Measurements from ENCODE around the gene CAMSAP3. TPM values are rescaled to one million over a fixed set of nuclear protein-coding genes. Genes with fewer than 3 reads are reported as not detected.

The CAMSAP3 gene
- total and polyA plus RNA-seq, 10 of the 15 experiments (the other 5 are each of a cell fraction or from before 2014, with no cell fraction given), result 0.03 to 6.3 (median 0.72) TPM

DNA sequence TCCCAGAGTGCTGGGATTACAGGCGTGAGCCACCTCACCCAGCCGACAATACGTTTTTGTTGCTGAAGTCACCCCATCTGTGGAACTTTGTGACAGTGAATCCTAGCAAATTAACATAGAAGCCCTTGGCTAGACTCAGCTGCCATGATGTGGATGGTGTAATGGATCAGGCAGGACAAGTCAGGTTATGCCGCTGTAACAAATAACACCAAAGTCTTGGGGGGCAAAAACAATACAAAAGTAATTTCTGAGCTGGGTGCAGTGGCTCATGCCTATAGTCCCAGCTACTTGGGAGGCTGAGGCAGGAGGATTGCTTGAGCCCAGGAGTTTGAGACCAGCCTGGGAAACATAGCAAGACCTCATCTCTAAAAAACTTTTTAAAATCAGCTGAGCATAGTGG, 30.8 kb upstream of the CAMSAP3 start:
- ATAC-seq, result no peak

More for the DNA sequence above, 30.8 kb upstream of the CAMSAP3 start:
- SMC1A ChIA-PET (ENCODE audit: uncharacterized antibody, unreplicated experiment), result no interaction called here
- WGBS (ENCODE audit: insufficient coverage, insufficient replicate concordance, low lambda C conversion rate, missing lambda C conversion rate), result 80% methylated on average over 4 of the region's 4 CpGs
- TF ChIP-seq, protein P1, sequence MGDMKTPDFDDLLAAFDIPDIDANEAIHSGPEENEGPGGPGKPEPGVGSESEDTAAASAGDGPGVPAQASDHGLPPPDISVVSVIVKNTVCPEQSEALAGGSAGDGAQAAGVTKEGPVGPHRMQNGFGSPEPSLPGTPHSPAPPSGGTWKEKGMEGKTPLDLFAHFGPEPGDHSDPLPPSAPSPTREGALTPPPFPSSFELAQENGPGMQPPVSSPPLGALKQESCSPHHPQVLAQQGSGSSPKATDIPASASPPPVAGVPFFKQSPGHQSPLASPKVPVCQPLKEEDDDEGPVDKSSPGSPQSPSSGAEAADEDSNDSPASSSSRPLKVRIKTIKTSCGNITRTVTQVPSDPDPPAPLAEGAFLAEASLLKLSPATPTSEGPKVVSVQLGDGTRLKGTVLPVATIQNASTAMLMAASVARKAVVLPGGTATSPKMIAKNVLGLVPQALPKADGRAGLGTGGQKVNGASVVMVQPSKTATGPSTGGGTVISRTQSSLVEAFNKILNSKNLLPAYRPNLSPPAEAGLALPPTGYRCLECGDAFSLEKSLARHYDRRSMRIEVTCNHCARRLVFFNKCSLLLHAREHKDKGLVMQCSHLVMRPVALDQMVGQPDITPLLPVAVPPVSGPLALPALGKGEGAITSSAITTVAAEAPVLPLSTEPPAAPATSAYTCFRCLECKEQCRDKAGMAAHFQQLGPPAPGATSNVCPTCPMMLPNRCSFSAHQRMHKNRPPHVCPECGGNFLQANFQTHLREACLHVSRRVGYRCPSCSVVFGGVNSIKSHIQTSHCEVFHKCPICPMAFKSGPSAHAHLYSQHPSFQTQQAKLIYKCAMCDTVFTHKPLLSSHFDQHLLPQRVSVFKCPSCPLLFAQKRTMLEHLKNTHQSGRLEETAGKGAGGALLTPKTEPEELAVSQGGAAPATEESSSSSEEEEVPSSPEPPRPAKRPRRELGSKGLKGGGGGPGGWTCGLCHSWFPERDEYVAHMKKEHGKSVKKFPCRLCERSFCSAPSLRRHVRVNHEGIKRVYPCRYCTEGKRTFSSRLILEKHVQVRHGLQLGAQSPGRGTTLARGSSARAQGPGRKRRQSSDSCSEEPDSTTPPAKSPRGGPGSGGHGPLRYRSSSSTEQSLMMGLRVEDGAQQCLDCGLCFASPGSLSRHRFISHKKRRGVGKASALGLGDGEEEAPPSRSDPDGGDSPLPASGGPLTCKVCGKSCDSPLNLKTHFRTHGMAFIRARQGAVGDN (IDR thresholded peaks at IDR 0.05), result no peak
- TF ChIP-seq, protein P2, sequence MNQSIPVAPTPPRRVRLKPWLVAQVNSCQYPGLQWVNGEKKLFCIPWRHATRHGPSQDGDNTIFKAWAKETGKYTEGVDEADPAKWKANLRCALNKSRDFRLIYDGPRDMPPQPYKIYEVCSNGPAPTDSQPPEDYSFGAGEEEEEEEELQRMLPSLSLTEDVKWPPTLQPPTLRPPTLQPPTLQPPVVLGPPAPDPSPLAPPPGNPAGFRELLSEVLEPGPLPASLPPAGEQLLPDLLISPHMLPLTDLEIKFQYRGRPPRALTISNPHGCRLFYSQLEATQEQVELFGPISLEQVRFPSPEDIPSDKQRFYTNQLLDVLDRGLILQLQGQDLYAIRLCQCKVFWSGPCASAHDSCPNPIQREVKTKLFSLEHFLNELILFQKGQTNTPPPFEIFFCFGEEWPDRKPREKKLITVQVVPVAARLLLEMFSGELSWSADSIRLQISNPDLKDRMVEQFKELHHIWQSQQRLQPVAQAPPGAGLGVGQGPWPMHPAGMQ (IDR thresholded peaks at IDR 0.05; ENCODE audit: borderline replicate concordance), result no peak
- TF ChIP-seq IKZF2 (IDR thresholded peaks at IDR 0.05) (no peak), KAT2A (conservative IDR thresholded peaks at IDR 0.05; ENCODE audit: control insufficient read depth, low read depth, low read length) (no peak), CHD1 (IDR thresholded peaks at IDR 0.05; ENCODE audit: low read depth, low read length) (no peak), PML (IDR thresholded peaks at IDR 0.05; ENCODE audit: low read length) (no peak), NR2C1 (IDR thresholded peaks at IDR 0.05) (no peak), EED (IDR thresholded peaks at IDR 0.05; ENCODE audit: low read depth) (no peak)
- TF ChIP-seq, protein P3, sequence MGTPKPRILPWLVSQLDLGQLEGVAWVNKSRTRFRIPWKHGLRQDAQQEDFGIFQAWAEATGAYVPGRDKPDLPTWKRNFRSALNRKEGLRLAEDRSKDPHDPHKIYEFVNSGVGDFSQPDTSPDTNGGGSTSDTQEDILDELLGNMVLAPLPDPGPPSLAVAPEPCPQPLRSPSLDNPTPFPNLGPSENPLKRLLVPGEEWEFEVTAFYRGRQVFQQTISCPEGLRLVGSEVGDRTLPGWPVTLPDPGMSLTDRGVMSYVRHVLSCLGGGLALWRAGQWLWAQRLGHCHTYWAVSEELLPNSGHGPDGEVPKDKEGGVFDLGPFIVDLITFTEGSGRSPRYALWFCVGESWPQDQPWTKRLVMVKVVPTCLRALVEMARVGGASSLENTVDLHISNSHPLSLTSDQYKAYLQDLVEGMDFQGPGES (IDR thresholded peaks at IDR 0.05), result no peak
- Histone ChIP-seq H3K4me2 (ENCODE audit: control insufficient read depth, insufficient read depth) (no peak overlapping the region), H3K27me3 (replicated peaks in 1 of 2; ENCODE audit: control insufficient read depth in 2 of 2, insufficient read depth in 2 of 2, low read length in 1 of 2) (no peaks in the 10 kb centered on the region), H3K4me3 (no peak overlapping the region), H3K27ac (ENCODE audit: control insufficient read depth, insufficient read depth) (no peak overlapping the region), H2AFZ (ENCODE audit: control insufficient read depth, low read depth, low read length) (no peak overlapping the region), H3K4me1 (ENCODE audit: control insufficient read depth, insufficient read depth, low read length) (no peaks in the 10 kb centered on the region), H4K20me1 (ENCODE audit: control insufficient read depth, insufficient read depth) (no peaks in the 10 kb centered on the region), H3K36me3 (ENCODE audit: control insufficient read depth in 2 of 2, insufficient read depth in 2 of 2, low read length in 1 of 2) (peaks cover 0 to 5% of the 10 kb centered on the region in 2 experiments; a peak in 1 of 4 replicates), H3K79me2 (ENCODE audit: control insufficient read depth, insufficient read depth, low read length) (no peaks in the 10 kb centered on the region), H3K9me3 (replicated peaks; ENCODE audit: control insufficient read depth, insufficient read depth, low read length) (no peaks in the 10 kb centered on the region; the same call in 2 of the 3 replicates), H3K9ac (ENCODE audit: control insufficient read depth, insufficient read depth, low read length) (no peak overlapping the region)
- RAD21 ChIA-PET (ENCODE audit: unreplicated experiment), result interaction anchor here (0.6 kb wide), 1 partner anchor 43 kb away, joined by 3 read pairs; no protein-coding TSS in a partner anchor
- CTCF ChIA-PET, result interaction anchor here (0.7 to 2.4 kb wide), 5 partner anchors 16 to 269 kb away, joined by 3 to 7 read pairs (median 3); partner anchors contain the start of gene TRAPPC5
- intact Hi-C loops (cut with micrococcal nuclease; ENCODE audit: unreplicated experiment), result no loop called here
- DNase-seq (ENCODE audit: low read depth, low spot score) (no peak), FAIRE-seq (no peak)
- in situ Hi-C loops (cut with MboI), result loop anchor here (5.0 kb wide), 2 partner anchors 117 to 237 kb away; partner anchors contain the start of gene TRAPPC5
- BruUV-seq (replicated peaks), result no TSS peak
- POLR2A ChIA-PET, result no interaction called here
